ENCODE data around the gene ZNF764. TPM values are rescaled to one million over a fixed set of nuclear protein-coding genes. Genes with fewer than 3 reads are reported as not detected.

ZNF764 gene
- total and polyA plus RNA-seq, 9 of the 15 experiments (the other 6 are each of a cell fraction or from before 2014, with no cell fraction given): 0.69 to 10.1 (median 4.1) TPM

DNA sequence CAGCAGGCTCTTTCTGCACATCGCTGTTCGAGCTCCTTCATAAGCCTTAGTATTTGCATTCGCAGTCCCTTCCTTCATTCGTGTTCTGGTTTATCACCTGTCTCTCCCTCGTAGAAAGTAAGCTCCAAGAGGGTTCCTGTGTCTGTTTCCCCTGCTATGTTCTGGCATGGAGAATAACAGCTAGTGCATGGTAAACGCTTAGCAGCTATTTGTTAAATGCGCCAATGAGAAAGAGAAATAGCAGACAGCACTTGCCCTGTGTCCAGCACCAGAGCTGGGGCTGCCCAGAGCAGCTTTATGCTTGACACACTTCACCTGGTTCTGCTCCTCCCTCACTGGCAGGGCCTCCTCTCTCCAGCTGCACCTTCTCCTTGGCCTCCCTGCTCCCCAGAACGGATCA is 7.8 kb upstream of the ZNF764 start (continued):
- TF ChIP-seq, protein P1, sequence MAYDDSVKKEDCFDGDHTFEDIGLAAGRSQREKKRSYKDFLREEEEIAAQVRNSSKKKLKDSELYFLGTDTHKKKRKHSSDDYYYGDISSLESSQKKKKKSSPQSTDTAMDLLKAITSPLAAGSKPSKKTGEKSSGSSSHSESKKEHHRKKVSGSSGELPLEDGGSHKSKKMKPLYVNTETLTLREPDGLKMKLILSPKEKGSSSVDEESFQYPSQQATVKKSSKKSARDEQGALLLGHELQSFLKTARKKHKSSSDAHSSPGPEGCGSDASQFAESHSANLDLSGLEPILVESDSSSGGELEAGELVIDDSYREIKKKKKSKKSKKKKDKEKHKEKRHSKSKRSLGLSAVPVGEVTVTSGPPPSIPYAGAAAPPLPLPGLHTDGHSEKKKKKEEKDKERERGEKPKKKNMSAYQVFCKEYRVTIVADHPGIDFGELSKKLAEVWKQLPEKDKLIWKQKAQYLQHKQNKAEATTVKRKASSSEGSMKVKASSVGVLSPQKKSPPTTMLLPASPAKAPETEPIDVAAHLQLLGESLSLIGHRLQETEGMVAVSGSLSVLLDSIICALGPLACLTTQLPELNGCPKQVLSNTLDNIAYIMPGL (CRISPR knock-in tag; IDR thresholded peaks at IDR 0.05): no peak
- TF ChIP-seq, protein P2, sequence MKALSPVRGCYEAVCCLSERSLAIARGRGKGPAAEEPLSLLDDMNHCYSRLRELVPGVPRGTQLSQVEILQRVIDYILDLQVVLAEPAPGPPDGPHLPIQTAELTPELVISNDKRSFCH (CRISPR knock-in tag; IDR thresholded peaks at IDR 0.05): no peak
- TF ChIP-seq, protein P2 (tag; IDR thresholded peaks at IDR 0.05): no peak
- TF ChIP-seq, protein P3, sequence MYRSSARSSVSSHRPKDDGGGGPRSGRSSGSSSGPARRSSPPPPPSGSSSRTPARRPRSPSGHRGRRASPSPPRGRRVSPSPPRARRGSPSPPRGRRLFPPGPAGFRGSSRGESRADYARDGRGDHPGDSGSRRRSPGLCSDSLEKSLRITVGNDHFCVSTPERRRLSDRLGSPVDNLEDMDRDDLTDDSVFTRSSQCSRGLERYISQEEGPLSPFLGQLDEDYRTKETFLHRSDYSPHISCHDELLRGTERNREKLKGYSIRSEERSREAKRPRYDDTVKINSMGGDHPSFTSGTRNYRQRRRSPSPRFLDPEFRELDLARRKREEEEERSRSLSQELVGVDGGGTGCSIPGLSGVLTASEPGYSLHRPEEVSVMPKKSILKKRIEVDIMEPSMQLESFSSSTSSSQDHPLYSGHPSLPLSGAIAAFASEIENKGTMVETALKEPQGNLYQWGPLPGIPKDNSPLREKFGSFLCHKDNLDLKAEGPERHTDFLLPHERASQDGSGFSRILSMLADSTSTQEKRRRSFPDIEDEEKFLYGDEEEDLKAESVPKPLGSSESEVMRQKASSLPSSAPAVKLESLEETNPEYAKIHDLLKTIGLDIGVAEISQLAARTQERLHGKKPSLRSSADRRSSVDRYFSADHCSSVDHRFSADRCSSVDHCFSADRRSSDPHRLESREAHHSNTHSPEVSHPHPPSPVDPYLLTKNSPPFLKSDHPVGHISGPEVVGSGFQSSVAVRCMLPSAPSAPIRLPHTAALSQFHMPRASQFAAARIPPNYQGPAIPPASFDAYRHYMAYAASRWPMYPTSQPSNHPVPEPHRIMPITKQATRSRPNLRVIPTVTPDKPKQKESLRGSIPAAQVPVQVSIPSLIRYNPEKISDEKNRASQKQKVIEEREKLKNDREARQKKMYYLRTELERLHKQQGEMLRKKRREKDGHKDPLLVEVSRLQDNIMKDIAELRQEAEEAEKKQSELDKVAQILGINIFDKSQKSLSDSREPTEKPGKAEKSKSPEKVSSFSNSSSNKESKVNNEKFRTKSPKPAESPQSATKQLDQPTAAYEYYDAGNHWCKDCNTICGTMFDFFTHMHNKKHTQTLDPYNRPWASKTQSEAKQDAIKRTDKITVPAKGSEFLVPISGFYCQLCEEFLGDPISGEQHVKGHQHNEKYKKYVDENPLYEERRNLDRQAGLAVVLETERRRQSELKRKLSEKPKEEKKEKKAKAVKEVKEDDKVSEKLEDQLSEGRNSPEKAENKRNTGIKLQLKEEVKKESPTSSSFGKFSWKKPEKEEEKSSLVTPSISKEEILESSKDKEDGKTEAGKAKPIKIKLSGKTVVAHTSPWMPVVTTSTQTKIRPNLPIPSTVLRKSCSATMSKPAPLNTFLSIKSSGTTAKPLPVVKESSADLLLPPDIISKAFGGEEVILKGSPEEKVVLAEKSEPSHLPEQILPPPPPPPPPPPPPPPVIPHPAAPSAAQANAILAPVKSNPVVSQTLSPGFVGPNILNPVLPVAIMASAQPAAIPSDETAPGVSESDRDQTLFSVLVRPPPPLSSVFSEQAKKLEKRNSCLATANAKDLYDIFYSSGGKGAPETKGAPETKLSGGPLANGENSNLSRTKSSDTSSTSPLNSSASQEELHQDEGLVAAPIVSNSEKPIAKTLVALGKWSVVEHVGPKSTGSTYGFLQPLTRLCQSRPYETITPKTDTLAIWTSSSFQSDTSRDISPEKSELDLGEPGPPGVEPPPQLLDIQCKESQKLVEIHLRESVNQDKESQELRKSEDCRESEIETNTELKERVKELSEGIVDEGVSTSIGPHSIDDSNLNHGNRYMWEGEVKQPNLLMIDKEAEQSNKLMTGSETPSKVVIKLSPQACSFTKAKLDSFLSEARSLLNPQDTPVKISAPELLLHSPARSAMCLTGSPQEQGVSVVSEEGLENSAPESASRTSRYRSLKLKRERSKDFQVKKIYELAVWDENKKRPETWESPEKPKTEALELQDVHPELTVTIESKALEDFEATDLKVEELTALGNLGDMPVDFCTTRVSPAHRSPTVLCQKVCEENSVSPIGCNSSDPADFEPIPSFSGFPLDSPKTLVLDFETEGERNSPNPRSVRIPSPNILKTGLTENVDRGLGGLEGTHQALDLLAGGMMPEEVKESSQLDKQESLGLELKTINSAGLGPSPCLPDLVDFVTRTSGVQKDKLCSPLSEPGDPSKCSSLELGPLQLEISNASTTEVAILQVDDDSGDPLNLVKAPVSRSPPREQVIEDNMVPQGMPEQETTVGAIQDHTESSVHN (IDR thresholded peaks at IDR 0.05; ENCODE audit: borderline replicate concordance in 1 of 2, low read depth in 1 of 2): no peak
- no peak for TF ChIP-seq CBX8 (IDR thresholded peaks at IDR 0.05; ENCODE audit: borderline replicate concordance, extremely low read depth, low read depth, low read length, poor library complexity, severe bottlenecking)

Data from K562 (cell line).